Spleen (tissue), 11 donors: ENCODE results near the gene NRDC. TPM values are rescaled to one million over a fixed set of nuclear protein-coding genes. Genes with fewer than 3 reads are reported as not detected.

Source experiments
- DNase-seq: peaks from one replicate; pipeline ENCODE4 v3.0.0-alpha.2; 2020
- H3K27ac ChIP-seq, 8 donors: fragments of 200-600 bp; sonication (generic) in 7 of 8; 1 replicate in 4 of 8; 2 replicates in 4 of 8; pipeline versions ENCODE4 v1.5.0 to v1.8.0; 2016 to 2021; ENCODE audit warnings: inconsistent platforms in 4 of 8, mild to moderate bottlenecking in 4 of 8, moderate library complexity in 1 of 8
- H3K27me3 ChIP-seq, 7 donors: fragments of 200-600 bp; sonication (generic) in 6 of 7; replicated peaks in 1 of 7; 1 replicate in 4 of 7; 2 replicates in 3 of 7; pipeline versions ENCODE4 v1.5.0 to v1.8.0; 2016 to 2021; ENCODE audit warnings: inconsistent platforms in 3 of 7, mild to moderate bottlenecking in 1 of 7
- H3K36me3 ChIP-seq, 6 donors: fragments of 200-600 bp; sonication (generic) in 5 of 6; 1 replicate in 4 of 6; 2 replicates in 2 of 6; pipeline versions ENCODE4 v1.5.0 to v1.8.0; 2016 to 2021; ENCODE audit warnings: inconsistent platforms in 2 of 6
- H3K4me1 ChIP-seq, 6 donors: fragments of 200-600 bp; sonication (generic) in 5 of 6; 1 replicate in 3 of 6; 2 replicates in 3 of 6; pipeline versions ENCODE4 v1.5.0 to v1.8.0; 2016 to 2021; ENCODE audit warnings: inconsistent platforms in 3 of 6
- H3K4me3 ChIP-seq, 8 donors: fragments of 200-600 bp; sonication (generic) in 7 of 8; 1 replicate in 4 of 8; 2 replicates in 4 of 8; pipeline versions ENCODE4 v1.5.0 to v1.8.0; 2016 to 2021; ENCODE audit warnings: inconsistent platforms in 4 of 8, mild to moderate bottlenecking in 4 of 8, moderate library complexity in 2 of 8
- H3K9me3 ChIP-seq, 8 donors: fragments of 200-600 bp; sonication (generic) in 7 of 8; 1 replicate in 4 of 8; 2 replicates in 4 of 8; pipeline versions ENCODE4 v1.5.0 to v1.8.0; 2016 to 2021; ENCODE audit warnings: inconsistent platforms in 4 of 8
- CTCF ChIP-seq, 11 experiments: fragments of 200-600 bp in 7 of 11; fragments of 450-650 bp in 4 of 11; sonication (generic) in 4 of 11; IDR thresholded peaks in 8 of 11; conservative IDR thresholded peaks in 3 of 11; 1 replicate in 7 of 11; 2 replicates in 4 of 11; pipeline versions ENCODE4 v1.4.0 to v1.8.0; 2016 to 2021; ENCODE audit warnings: antibody characterized with exemption in 11 of 11, inconsistent platforms in 4 of 11, mild to moderate bottlenecking in 1 of 11
- POLR2A ChIP-seq, 3 donors: fragments of 450-650 bp; IDR thresholded peaks; one replicate each; pipeline ENCODE4 v1.5.1; 2017; ENCODE audit warnings: antibody characterized with exemption in 3 of 3, mild to moderate bottlenecking in 1 of 3
- POLR2AphosphoS5 ChIP-seq, 3 donors: sonication (generic); formaldehyde crosslinking; IDR thresholded peaks; one replicate each; pipeline ENCODE4 v1.5.1; 2017; ENCODE audit warnings: antibody characterized with exemption in 3 of 3
- WGBS, 5 donors: extraction: QIAGEN DNeasy Blood & Tissue Kit in 3 of 5; methylation state at CpG; one replicate each; pipeline versions ENCODE4 v1.1.5 to v1.1.7; 2013 to 2018; 5-methylcytosine and 5-hydroxymethylcytosine counted together
- intact Hi-C: fragments of 100-400 bp; cut with DNase I; formaldehyde crosslinking; loops from one replicate; pipeline ENCODE4 v1.15.0; 2023; ENCODE audit warnings: low total_unique reads
- polyA plus RNA-seq, 3 donors: library from polyadenylated mRNA; stranded (reverse); fragments of 200-250 nt; gene quantifications; one replicate each; pipeline ENCODE4 v1.2.1, GENCODE V29; 2013
- total RNA-seq, 7 donors: library from RNA; depleted of rRNA in 3 of 7; stranded (reverse); fragments of >200 nt in 3 of 7; fragmentation: NEBNext Ultra II Directional in 4 of 7; extraction: Animal tissue kit (Norgen Biotek cat#: 25700) in 4 of 7; gene quantifications; one replicate each; pipeline versions ENCODE4 v1.1.0 to v1.2.1, GENCODE V29; 2016 to 2021
- donor health status: healthy with polysubstance abuse.
- donor health status: DM: no; HTN: no; CAD: no; lungs with moderate emphysema.
- donor health status: DM: no; HTN: no; CAD: no.
- donor health status: Bipolar disorder and iron deficiency.
- donor health status: healthy.
- donor health status: DM: no; HTN: no; CAD: no.
- donor health status: DM: yes; HTN: yes; CAD: no.

The NRDC gene
- total and polyA plus RNA-seq, 10 donors, result 61.3 to 189 (median 120) TPM

DNA sequence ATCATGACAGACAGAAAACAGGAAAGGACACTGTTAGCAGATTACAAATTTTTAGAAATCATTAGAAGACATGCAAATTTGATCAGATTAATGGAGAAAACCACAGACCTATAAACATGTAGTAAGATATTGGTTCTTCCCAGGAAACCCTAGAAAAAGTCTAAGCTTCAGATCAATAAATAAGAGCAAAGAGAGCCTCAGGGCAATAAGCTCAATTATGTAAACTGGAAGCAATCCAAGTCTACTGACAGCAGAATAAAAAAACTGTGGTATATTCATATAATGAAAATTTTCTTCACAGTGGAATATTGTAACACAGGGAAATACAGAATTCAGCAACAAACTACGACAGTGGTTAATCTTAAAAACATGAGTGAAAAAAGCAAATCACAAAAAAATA, 36.3 kb downstream of the NRDC start:
- Histone ChIP-seq H3K36me3 (peaks cover 0 to 49% (median 13%) of the 10 kb centered on the region in 6 donors), H3K27me3 (no peaks in the 10 kb centered on the region), H3K4me1 (no peaks in the 10 kb centered on the region), H3K9me3 (no peaks in the 10 kb centered on the region), H3K4me3 (no peak overlapping the region), H3K27ac (no peak overlapping the region)
- intact Hi-C loops, result no loop called here
- TF ChIP-seq POLR2A (IDR thresholded peaks at IDR 0.05), result no peak
- no peak for TF ChIP-seq POLR2AphosphoS5 (IDR thresholded peaks at IDR 0.05)
- TF ChIP-seq CTCF (IDR thresholded peaks at IDR 0.05 in 8 of 11, conservative IDR thresholded peaks at IDR 0.05 in 3 of 11), result no peak
- no peak for DNase-seq
- WGBS, 5 donors, result 91 to 98% (median 95%) methylated on average over 1 of the region's 1 CpG

GRCh38 chr1:51840743-51841461, 37.6 kb downstream of the NRDC start:
- intact Hi-C loops, result no loop called here
- no peak for DNase-seq
- Histone ChIP-seq H3K9me3 (no peaks in the 10 kb centered on the region), H3K27ac (no peak overlapping the region), H3K4me1 (no peaks in the 10 kb centered on the region), H3K4me3 (no peak overlapping the region), H3K27me3 (no peaks in the 10 kb centered on the region), H3K36me3 (peaks cover 0 to 49% (median 18%) of the 10 kb centered on the region in 6 donors)
- WGBS, 5 donors, result 95 to 99% (median 97%) methylated on average over 4 of the region's 4 CpGs
- TF ChIP-seq CTCF (IDR thresholded peaks at IDR 0.05 in 8 of 11, conservative IDR thresholded peaks at IDR 0.05 in 3 of 11) (no peak), POLR2AphosphoS5 (IDR thresholded peaks at IDR 0.05) (no peak), POLR2A (IDR thresholded peaks at IDR 0.05) (no peak)

- TF ChIP-seq POLR2AphosphoS5 (IDR thresholded peaks at IDR 0.05) (no peak), CTCF (IDR thresholded peaks at IDR 0.05 in 8 of 11, conservative IDR thresholded peaks at IDR 0.05 in 3 of 11) (no peak), POLR2A (IDR thresholded peaks at IDR 0.05) (no peak)
- intact Hi-C loops, result no loop called here
- H3K4me3 ChIP-seq, result no peak overlapping the region
- peaks cover 0 to 53% (median 25%) of the 10 kb centered on the region in 6 donors for H3K36me3 ChIP-seq
- H3K4me1 ChIP-seq, result no peaks in the 10 kb centered on the region
- no peak for DNase-seq
- WGBS, 5 donors, result 72 to 100% (median 96%) methylated on average over 2 of the region's 2 CpGs
- no peaks in the 10 kb centered on the region for H3K27me3 ChIP-seq
- no peak overlapping the region for H3K27ac ChIP-seq
- H3K9me3 ChIP-seq, result no peaks in the 10 kb centered on the region
Observed at GRCh38 chr1:51840182-51840581, 38.3 kb downstream of the NRDC start.

DNA sequence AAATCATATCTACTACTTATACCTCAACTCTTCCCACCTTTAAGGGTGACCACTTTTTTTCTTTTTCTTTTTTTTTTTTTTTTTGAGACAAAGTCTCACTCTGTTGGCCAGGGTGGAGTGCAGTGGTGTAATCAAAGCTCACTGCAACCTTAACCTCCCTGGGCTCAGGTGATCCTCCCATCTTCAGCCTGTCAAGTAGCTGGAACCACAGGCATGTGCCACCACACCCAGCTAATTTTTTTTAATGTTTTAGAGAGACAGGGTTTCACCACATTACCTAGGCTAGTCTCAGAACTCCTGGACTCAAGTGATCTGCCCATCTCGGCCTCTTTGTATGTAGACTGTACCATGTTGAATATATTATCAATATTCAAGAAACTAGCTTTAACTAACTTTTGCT, 39.4 kb downstream of the NRDC start:
- no peak for TF ChIP-seq POLR2AphosphoS5 (IDR thresholded peaks at IDR 0.05)
- no peak for TF ChIP-seq POLR2A (IDR thresholded peaks at IDR 0.05)
- TF ChIP-seq CTCF (IDR thresholded peaks at IDR 0.05 in 8 of 11, conservative IDR thresholded peaks at IDR 0.05 in 3 of 11), result no peak
- H3K27me3 ChIP-seq, result no peaks in the 10 kb centered on the region
- no peak overlapping the region for H3K4me3 ChIP-seq
- no peak overlapping the region for H3K27ac ChIP-seq
- intact Hi-C loops, result no loop called here
- H3K9me3 ChIP-seq, result no peaks in the 10 kb centered on the region
- 93 to 100% (median 100%) methylated on average over 1 of the region's 1 CpG for WGBS, 5 donors
- no peaks in the 10 kb centered on the region for H3K4me1 ChIP-seq
- H3K36me3 ChIP-seq, result peaks cover 0 to 64% (median 30%) of the 10 kb centered on the region in 6 donors
- DNase-seq, result no peak
